ENCODE data around the gene C9.

C9 gene

GRCh38 chr5:39266442-39266841 is 97.9 kb downstream of the C9 start:
- Histone ChIP-seq H3K4me3 (ENCODE audit: insufficient read depth in 1 of 2, low read depth in 1 of 2, low read length in 2 of 2) (no peak overlapping the region), H3K23ac (ENCODE audit: low read length in 2 of 2) (no peak overlapping the region), H3K14ac (ENCODE audit: low read length in 2 of 2) (no peak overlapping the region), H3K27me3 (ENCODE audit: control insufficient read depth in 1 of 2, insufficient read depth in 1 of 2, low read length in 2 of 2) (no peaks in the 10 kb centered on the region), H3K18ac (ENCODE audit: low read depth in 1 of 2, low read length in 2 of 2) (no peak overlapping the region), H2BK15ac (ENCODE audit: low read depth, poor library complexity, severe bottlenecking) (no peak overlapping the region), H3K4me1 (ENCODE audit: control insufficient read depth, insufficient read depth, low read depth, low read length) (no peaks in the 10 kb centered on the region), H3K27ac (ENCODE audit: low read length, poor library complexity, severe bottlenecking) (no peak overlapping the region), H3K36me3 (ENCODE audit: control insufficient read depth in 1 of 2, insufficient read depth in 2 of 2, low read depth in 1 of 2, low read length in 2 of 2) (no peaks in the 10 kb centered on the region), H3K9me3 (ENCODE audit: control insufficient read depth, low read length) (no peaks in the 10 kb centered on the region), H4K91ac (ENCODE audit: low read length) (no peak overlapping the region), H2BK120ac (ENCODE audit: low read depth, low read length) (no peak overlapping the region), H4K8ac (ENCODE audit: low read length) (no peak overlapping the region), H3K9ac (ENCODE audit: low read length) (no peak overlapping the region), H2BK5ac (ENCODE audit: low read depth, low read length, poor library complexity, severe bottlenecking) (no peak overlapping the region), H3K4ac (ENCODE audit: low read depth in 1 of 2, low read length in 2 of 2) (no peak overlapping the region), H3K4me2 (ENCODE audit: low read length, poor library complexity, severe bottlenecking) (no peak overlapping the region), H2BK12ac (ENCODE audit: low read length in 2 of 2) (no peak overlapping the region), H2AFZ (ENCODE audit: low read depth, low read length) (no peak overlapping the region), H2AK5ac (ENCODE audit: low read length, severe bottlenecking) (no peak overlapping the region), H3K79me1 (replicated peaks; ENCODE audit: low read length, poor library complexity, severe bottlenecking) (no peaks in the 10 kb centered on the region)
- no peak for DNase-seq
- WGBS: 50% methylated on average over 1 of the region's 2 CpGs

GRCh38 chr5:39264528-39264927 is 99.8 kb downstream of the C9 start:
- no peak overlapping the region for H3K14ac ChIP-seq (ENCODE audit: low read length in 2 of 2)
- H4K91ac ChIP-seq (ENCODE audit: low read length): no peak overlapping the region
- no peak overlapping the region for H3K9ac ChIP-seq (ENCODE audit: low read length)
- no peak overlapping the region for H3K27ac ChIP-seq (ENCODE audit: low read length, poor library complexity, severe bottlenecking)
- no peak overlapping the region for H2AFZ ChIP-seq (ENCODE audit: low read depth, low read length)
- H2BK120ac ChIP-seq (ENCODE audit: low read depth, low read length): no peak overlapping the region
- no peak overlapping the region for H2BK12ac ChIP-seq (ENCODE audit: low read length in 2 of 2)
- no peak overlapping the region for H3K4ac ChIP-seq (ENCODE audit: low read depth in 1 of 2, low read length in 2 of 2)
- H4K8ac ChIP-seq (ENCODE audit: low read length): no peak overlapping the region
- H3K4me2 ChIP-seq (ENCODE audit: low read length, poor library complexity, severe bottlenecking): no peak overlapping the region
- H2BK15ac ChIP-seq (ENCODE audit: low read depth, poor library complexity, severe bottlenecking): no peak overlapping the region
- no peaks in the 10 kb centered on the region for H3K9me3 ChIP-seq (ENCODE audit: control insufficient read depth, low read length)
- no peaks in the 10 kb centered on the region for H3K79me1 ChIP-seq (replicated peaks; ENCODE audit: low read length, poor library complexity, severe bottlenecking)
- H3K4me1 ChIP-seq (ENCODE audit: control insufficient read depth, insufficient read depth, low read depth, low read length): no peaks in the 10 kb centered on the region
- no peaks in the 10 kb centered on the region for H3K36me3 ChIP-seq (ENCODE audit: control insufficient read depth in 1 of 2, insufficient read depth in 2 of 2, low read depth in 1 of 2, low read length in 2 of 2)
- no peaks in the 10 kb centered on the region for H3K27me3 ChIP-seq (ENCODE audit: control insufficient read depth in 1 of 2, insufficient read depth in 1 of 2, low read length in 2 of 2)
- no peak overlapping the region for H2BK5ac ChIP-seq (ENCODE audit: low read depth, low read length, poor library complexity, severe bottlenecking)
- DNase-seq: no peak
- WGBS: 100% methylated on average over 1 of the region's 1 CpG
- no peak overlapping the region for H2AK5ac ChIP-seq (ENCODE audit: low read length, severe bottlenecking)
- H3K23ac ChIP-seq (ENCODE audit: low read length in 2 of 2): no peak overlapping the region
- no peak overlapping the region for H3K18ac ChIP-seq (ENCODE audit: low read depth in 1 of 2, low read length in 2 of 2)
- H3K4me3 ChIP-seq (ENCODE audit: insufficient read depth in 1 of 2, low read depth in 1 of 2, low read length in 2 of 2): no peak overlapping the region

GRCh38 chr5:39262981-39263380 is 101.3 kb downstream of the C9 start:
- H3K27ac ChIP-seq (ENCODE audit: low read length, poor library complexity, severe bottlenecking): no peak overlapping the region
- H4K8ac ChIP-seq (ENCODE audit: low read length): no peak overlapping the region
- no peak overlapping the region for H2BK12ac ChIP-seq (ENCODE audit: low read length in 2 of 2)
- H3K9me3 ChIP-seq (ENCODE audit: control insufficient read depth, low read length): no peaks in the 10 kb centered on the region
- no peaks in the 10 kb centered on the region for H3K4me1 ChIP-seq (ENCODE audit: control insufficient read depth, insufficient read depth, low read depth, low read length)
- H3K23ac ChIP-seq (ENCODE audit: low read length in 2 of 2): no peak overlapping the region
- DNase-seq: no peak
- no peaks in the 10 kb centered on the region for H3K79me1 ChIP-seq (replicated peaks; ENCODE audit: low read length, poor library complexity, severe bottlenecking)
- no peak overlapping the region for H3K4me2 ChIP-seq (ENCODE audit: low read length, poor library complexity, severe bottlenecking)
- WGBS: 73% methylated on average over 1 of the region's 2 CpGs
- H2BK15ac ChIP-seq (ENCODE audit: low read depth, poor library complexity, severe bottlenecking): no peak overlapping the region
- H3K27me3 ChIP-seq (ENCODE audit: control insufficient read depth in 1 of 2, insufficient read depth in 1 of 2, low read length in 2 of 2): no peaks in the 10 kb centered on the region
- no peak overlapping the region for H3K18ac ChIP-seq (ENCODE audit: low read depth in 1 of 2, low read length in 2 of 2)
- H4K91ac ChIP-seq (ENCODE audit: low read length): no peak overlapping the region
- no peak overlapping the region for H3K9ac ChIP-seq (ENCODE audit: low read length)
- H3K4ac ChIP-seq (ENCODE audit: low read depth in 1 of 2, low read length in 2 of 2): no peak overlapping the region
- H2BK5ac ChIP-seq (ENCODE audit: low read depth, low read length, poor library complexity, severe bottlenecking): no peak overlapping the region
- no peak overlapping the region for H3K4me3 ChIP-seq (ENCODE audit: insufficient read depth in 1 of 2, low read depth in 1 of 2, low read length in 2 of 2)
- H2AK5ac ChIP-seq (ENCODE audit: low read length, severe bottlenecking): no peak overlapping the region
- H3K36me3 ChIP-seq (ENCODE audit: control insufficient read depth in 1 of 2, insufficient read depth in 2 of 2, low read depth in 1 of 2, low read length in 2 of 2): no peaks in the 10 kb centered on the region
- H2BK120ac ChIP-seq (ENCODE audit: low read depth, low read length): no peak overlapping the region
- H3K14ac ChIP-seq (ENCODE audit: low read length in 2 of 2): no peak overlapping the region
- H2AFZ ChIP-seq (ENCODE audit: low read depth, low read length): no peak overlapping the region

GRCh38 chr5:39260095-39260494 is 104.2 kb downstream of the C9 start:
- Histone ChIP-seq H2AK5ac (ENCODE audit: low read length, severe bottlenecking) (no peak overlapping the region), H3K9me3 (ENCODE audit: control insufficient read depth, low read length) (no peaks in the 10 kb centered on the region), H3K18ac (ENCODE audit: low read depth in 1 of 2, low read length in 2 of 2) (no peak overlapping the region), H4K8ac (ENCODE audit: low read length) (no peak overlapping the region), H3K79me1 (replicated peaks; ENCODE audit: low read length, poor library complexity, severe bottlenecking) (no peaks in the 10 kb centered on the region), H2BK15ac (ENCODE audit: low read depth, poor library complexity, severe bottlenecking) (no peak overlapping the region), H3K14ac (ENCODE audit: low read length in 2 of 2) (no peak overlapping the region), H3K36me3 (ENCODE audit: control insufficient read depth in 1 of 2, insufficient read depth in 2 of 2, low read depth in 1 of 2, low read length in 2 of 2) (no peaks in the 10 kb centered on the region), H2AFZ (ENCODE audit: low read depth, low read length) (no peak overlapping the region), H2BK5ac (ENCODE audit: low read depth, low read length, poor library complexity, severe bottlenecking) (no peak overlapping the region), H3K9ac (ENCODE audit: low read length) (no peak overlapping the region), H3K4me1 (ENCODE audit: control insufficient read depth, insufficient read depth, low read depth, low read length) (no peaks in the 10 kb centered on the region), H3K27ac (ENCODE audit: low read length, poor library complexity, severe bottlenecking) (no peak overlapping the region), H3K4ac (ENCODE audit: low read depth in 1 of 2, low read length in 2 of 2) (no peak overlapping the region), H3K4me3 (ENCODE audit: insufficient read depth in 1 of 2, low read depth in 1 of 2, low read length in 2 of 2) (no peak overlapping the region), H3K27me3 (ENCODE audit: control insufficient read depth in 1 of 2, insufficient read depth in 1 of 2, low read length in 2 of 2) (no peaks in the 10 kb centered on the region), H3K23ac (ENCODE audit: low read length in 2 of 2) (no peak overlapping the region), H2BK12ac (ENCODE audit: low read length in 2 of 2) (no peak overlapping the region), H4K91ac (ENCODE audit: low read length) (no peak overlapping the region), H3K4me2 (ENCODE audit: low read length, poor library complexity, severe bottlenecking) (no peak overlapping the region), H2BK120ac (ENCODE audit: low read depth, low read length) (no peak overlapping the region)
- no peak for DNase-seq

All from mesenchymal stem cell (in vitro differentiated cells and primary cell).